HG03342 (cell line): Measurements from ENCODE around the gene GOT1.
A peak's percentile ranks its signal among the peaks of the same experiment; 100 is the strongest.

ENCODE experiments used
- ATAC-seq: cut with Tn5 transposase; IDR thresholded peaks from one replicate; pipeline ENCODE4 v1.9.1; 2021; ENCODE audit warnings: mild to moderate bottlenecking, moderate library complexity; ENCODE audit not compliant: unreplicated experiment

The GOT1 gene

GRCh38 chr10:99396471-99396870 lies 34.0 kb downstream of the GOT1 start:
- no peak for ATAC-seq

DNA sequence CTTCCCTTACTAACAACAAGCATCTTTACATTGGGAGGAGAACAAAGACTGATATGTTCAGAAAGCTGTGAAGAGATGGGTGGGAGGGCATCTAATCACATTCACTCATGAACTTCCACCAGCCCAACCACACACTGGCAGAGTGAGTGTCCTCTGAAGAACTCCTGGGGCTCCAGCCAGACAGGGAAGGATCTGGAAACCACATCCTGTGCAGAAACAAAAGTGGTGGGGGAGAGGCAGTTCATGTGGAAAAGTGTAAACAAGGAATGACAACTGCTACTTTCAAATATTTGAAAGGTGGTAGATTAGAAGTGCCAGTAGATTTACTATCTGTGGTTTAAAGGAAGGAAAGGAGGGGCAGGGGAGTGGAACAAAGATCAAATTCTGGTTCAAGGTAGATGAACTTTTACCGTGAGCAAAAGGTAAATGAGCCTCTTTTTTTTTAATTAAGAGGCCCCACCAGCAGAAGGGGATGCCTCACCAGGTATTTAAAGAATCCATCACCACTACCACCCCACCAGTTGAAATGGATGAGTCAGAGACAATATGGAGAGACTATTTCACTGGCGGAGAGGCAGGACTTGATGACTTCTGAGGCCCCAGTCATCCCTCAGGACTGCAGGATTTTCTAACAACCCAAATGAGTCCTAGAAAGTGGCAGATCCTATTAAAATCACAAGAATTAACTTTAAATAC lies 34.5 kb downstream of the GOT1 start:
- ATAC-seq, result no peak

DNA sequence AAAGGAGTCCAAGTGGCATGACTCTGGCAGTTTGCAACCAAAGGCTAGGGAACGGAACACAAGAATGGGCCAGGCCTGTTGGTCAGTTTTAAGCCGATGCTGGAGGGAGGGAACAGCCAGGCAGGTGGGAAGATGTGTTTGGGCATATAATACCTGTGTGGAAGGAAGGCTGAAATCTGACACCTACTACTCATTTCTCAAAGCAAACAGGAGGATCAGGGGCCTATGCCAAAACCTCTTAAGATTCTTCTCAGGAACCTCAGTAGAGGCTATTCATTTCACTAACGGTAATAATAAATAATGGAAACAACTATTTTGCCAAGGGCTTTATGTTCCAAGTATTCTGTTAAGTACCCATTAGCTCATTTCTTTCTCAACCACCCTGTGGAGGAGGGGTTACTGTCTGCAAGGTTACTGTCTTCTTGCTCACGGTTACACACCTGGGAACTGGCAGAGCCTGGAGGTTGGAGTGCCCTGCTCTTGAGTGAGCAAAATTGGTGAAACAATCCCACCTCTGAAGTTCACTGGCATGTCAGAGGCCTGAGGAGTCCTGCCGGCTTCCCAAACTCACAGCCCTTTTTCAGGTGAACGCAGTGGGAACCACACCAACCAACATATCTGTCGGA lies 35.5 kb downstream of the GOT1 start:
- no peak for ATAC-seq

GRCh38 chr10:99394256-99394655 lies 36.2 kb downstream of the GOT1 start:
- ATAC-seq, result no peak

DNA sequence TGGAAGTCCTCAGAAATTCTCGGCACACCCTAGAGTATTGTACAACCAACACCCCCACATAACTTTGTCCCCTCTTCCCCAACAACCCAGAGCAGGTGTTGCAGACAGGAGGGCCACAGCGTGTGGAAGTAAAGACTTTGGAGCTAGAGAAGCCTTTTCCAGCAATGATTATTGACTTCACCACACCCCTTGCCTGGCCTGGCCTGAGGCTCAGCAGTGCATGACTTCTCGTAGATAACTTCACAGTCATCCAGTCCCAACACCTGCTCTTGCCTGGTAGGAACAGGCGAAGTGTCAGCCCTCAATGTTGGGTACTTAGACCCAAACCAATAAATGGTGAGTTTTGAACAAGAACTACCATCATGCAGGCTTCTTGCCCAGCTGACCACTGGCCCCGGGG lies 36.7 kb downstream of the GOT1 start:
- no peak for ATAC-seq

GRCh38 chr10:99393036-99393435 lies 37.4 kb downstream of the GOT1 start:
- ATAC-seq, result no peak

DNA sequence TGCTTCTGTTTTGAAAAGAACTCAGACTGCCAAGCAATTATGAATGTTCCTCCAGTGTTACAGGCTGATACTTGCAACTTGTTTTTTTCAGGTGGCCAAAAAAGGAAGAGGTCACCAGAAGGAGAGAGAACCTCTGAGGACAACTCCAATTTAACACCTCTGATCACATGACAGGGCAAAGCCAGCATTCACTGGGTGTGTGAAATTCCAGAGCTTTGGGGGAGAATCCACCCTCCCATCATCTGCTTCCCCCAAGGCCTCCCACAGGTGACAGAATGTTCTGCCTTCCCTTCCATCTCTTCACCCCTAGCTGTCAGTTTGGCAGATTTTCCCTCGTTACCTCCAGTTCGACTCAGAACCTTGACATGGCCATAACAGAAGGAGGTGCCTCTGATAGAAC lies 39.1 kb downstream of the GOT1 start:
- no peak for ATAC-seq

DNA sequence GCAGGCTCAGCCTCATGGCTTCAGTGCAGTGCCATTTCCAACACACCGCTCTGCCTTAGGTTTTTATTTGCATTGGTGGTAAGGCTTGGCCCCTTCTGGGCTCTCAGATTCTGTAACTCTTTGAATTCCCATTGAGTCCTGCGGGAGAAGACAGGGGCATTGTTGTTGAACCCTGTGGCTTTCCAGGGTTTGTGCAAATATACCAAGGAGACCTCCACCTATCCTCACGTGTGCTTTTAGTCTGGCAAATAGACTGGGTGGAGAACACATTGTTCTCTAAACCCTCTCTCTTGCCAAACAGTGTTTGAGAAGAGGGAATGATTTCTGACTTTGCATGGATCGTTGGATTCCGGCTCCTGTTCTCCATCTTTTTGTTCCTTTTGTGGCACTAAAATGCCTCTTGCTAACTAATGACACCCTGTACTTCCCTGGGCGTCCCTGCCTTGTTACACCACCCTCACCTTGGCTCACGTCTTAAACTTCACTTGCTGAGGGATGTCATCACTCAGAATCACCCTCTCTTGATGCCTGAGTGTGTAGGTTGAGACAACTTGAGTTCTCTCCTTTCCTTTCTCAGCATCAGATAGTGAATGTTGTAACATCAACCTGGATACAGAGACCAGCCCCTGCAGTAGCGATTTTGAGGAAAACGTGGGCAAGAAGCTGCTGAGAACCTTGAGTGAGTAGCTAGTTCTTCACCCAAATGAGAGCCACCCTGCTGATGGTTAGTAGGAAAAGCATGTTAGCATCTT lies 40.5 kb downstream of the GOT1 start:
- no peak for ATAC-seq

GRCh38 chr10:99387541-99387940 lies 42.9 kb downstream of the GOT1 start:
- no peak for ATAC-seq

DNA sequence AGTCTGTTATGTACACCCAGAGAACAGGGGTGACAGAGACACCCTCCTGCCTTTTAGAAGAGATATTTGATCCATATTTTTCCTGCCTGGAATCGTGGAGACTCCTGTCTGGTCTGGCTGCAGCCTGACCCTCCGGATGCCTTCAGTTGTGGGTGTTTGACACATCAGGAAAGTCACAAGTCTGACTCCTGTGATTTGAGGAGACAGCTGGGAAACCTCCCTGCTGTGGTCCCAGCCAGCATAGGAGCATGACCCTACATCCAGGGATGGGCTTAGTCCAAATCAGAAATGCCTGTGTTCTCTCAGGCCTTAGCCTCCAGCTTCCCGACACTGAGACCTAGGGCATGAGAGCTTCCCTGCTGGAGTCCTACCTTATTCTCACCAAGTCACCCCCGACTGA lies 43.4 kb downstream of the GOT1 start:
- ATAC-seq, result no peak

GRCh38 chr10:99382176-99382575 lies 48.2 kb downstream of the GOT1 start:
- ATAC-seq, result no peak

GRCh38 chr10:99375426-99375825 lies 55.0 kb downstream of the GOT1 start:
- no peak for ATAC-seq

DNA sequence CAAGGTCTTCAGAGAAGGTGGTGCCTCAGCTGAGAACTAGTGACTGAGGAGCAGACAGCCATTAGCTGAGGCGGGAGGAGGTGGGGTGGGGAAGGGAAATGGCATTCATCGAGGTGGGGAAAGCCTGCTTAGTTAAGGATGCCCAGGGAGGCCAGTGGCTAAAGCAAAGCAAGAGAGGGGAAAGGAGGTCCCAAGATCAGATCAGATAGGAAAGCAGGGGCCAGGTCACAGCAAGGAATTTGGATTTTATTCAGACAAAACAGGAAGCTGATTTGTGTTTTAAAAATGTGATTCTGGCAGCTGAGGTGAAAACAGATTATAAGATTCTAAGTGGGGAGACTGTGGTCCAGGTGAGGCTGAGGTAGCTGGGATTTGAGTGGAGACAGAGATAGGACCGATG lies 55.5 kb downstream of the GOT1 start:
- ATAC-seq, result no peak

DNA sequence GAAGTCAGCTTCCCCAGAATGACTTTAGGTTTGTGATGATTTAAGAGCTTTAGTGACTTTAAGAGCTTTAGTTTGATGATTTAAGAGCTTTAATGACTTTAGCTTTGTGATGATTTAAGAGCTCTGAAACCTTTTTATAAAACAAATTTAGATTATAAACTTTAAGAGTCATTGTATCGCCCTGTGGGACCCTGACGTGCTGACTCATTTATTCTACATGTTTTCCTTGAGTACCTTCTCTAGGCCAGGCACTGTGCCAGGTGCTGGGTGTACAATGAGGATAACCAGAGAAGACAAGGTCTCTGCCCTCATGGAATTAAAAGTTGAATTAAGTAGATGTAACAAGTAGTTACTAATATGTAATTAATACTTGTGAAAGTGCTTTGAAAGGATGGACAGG lies 55.9 kb downstream of the GOT1 start:
- ATAC-seq, result no peak

- ATAC-seq, result no peak
These were observed 57.7 kb downstream of the GOT1 start for GRCh38 chr10:99372546-99373271.

DNA sequence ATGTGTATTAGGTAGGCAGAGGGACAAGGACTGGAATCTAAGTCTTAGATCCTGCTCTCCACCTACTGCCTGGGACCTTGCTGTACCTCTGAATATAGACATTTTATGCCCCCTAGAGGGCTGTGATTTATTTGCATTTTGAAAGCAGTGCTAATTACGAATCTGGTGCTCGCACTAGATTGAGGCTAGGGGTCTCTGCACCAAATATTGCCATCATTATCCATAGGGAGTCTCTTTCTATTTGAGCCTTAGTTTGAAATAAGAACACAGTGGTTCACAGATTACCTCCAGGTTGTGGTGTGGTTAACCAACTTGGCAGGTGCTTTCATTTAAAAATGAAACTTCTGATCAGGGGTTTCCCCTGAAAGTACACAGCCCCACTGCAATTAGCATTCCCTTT lies 59.4 kb downstream of the GOT1 start:
- peak; percentile 80 for ATAC-seq

DNA sequence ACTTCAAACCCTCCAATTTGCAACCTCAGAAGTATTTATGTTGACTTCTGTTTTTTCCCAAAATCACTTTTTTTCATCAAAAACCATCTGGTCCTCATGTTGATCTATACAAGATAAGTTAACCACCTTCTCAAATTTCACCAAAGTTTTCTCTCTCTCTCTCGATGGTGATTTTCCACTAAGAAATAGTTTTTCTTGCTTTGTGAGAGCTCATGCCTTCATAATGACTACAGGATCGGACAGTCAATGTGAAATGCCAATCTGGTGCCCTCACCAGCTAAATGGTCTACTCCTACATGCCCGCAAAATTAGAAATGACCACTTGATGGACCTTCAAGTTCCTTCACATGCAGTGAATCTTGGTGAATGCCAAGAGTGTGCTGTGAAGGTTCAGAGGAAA lies 60.9 kb downstream of the GOT1 start:
- no peak for ATAC-seq

DNA sequence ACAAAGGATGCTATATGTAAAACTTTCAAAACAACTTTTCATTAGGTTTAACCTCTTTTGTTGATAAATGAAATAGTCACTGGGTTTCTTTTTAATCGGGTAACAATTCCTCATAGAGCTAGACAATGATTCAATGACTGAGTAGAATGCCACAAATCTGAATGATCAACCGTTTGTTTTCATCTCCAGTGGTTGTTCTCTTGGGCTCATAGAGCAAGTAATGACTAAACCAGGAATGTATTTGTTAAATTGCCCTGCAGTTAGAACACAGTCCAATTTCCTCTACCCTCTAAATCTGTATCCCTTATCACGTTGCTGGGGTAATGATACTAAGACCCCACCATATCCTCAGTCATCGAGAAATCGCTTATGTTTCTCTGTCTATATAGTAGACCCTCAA lies 61.3 kb downstream of the GOT1 start:
- ATAC-seq, result no peak

- ATAC-seq, result no peak
These were observed 61.8 kb downstream of the GOT1 start for GRCh38 chr10:99368646-99369045.

GRCh38 chr10:99366666-99367065 lies 63.8 kb downstream of the GOT1 start:
- no peak for ATAC-seq

GRCh38 chr10:99365736-99366135 lies 64.7 kb downstream of the GOT1 start:
- no peak for ATAC-seq

GRCh38 chr10:99365311-99365710 lies 65.1 kb downstream of the GOT1 start:
- ATAC-seq, result no peak
